GM12878 (cell line): ENCODE data around the gene PLEKHA6.
A peak's percentile ranks its signal among the peaks of the same experiment; 100 is the strongest.

Source experiments
- CHD1 ChIP-seq: IDR thresholded peaks from 2 replicates; pipeline ENCODE4 v1.6.1; 2012; ENCODE audit warnings: low read depth, low read length, improper control_type of control experiment
- CREM ChIP-seq: IDR thresholded peaks from 2 replicates; pipeline ENCODE4 v1.6.1; 2014; ENCODE audit warnings: antibody characterized with exemption, low read depth
- TF ChIP-seq, protein P1 (sequence below): IDR thresholded peaks from 2 replicates; pipeline ENCODE4 v1.6.1; 2012; ENCODE audit warnings: mild to moderate bottlenecking, low read depth, low read length
- TF ChIP-seq, protein P2 (sequence below), 3 experiments: IDR thresholded peaks in 2 of 3; conservative IDR thresholded peaks in 1 of 3; 2 replicates each; pipeline ENCODE4 v1.5.1; 2011; ENCODE audit warnings: low read depth in 3 of 3, low read length in 3 of 3, mild to moderate bottlenecking in 3 of 3, control low read depth in 2 of 3, moderate library complexity in 2 of 3, inconsistent platforms in 1 of 3, mixed read lengths in 1 of 3; ENCODE audit not compliant: control insufficient read depth in 2 of 3, insufficient read depth in 1 of 3; ENCODE audit errors: extremely low read depth in 1 of 3

DNA sequence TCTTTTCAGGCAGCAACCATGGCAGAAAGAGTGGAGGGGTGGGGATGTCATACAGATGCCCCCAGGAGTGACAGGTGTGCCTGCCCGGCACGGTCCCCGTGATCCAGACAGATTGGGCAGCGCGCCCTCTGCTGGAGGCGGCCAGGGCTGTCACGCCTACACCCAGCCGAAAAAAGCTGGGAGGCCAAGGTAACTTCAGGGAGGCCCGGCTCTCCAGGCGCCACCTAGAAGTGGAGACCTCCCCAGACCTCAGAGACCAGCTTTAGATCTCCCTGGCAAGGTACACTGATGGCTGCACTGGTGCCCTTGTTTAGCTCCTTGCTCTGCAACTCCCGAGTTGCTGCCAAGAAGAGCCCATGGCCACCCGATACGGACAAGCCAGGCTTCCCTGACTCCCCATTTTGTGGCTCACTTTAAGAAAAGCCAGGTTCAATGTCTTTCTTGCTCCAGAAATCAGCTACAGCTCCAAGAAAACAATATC lies 152.6 kb downstream of the PLEKHA6 start:
- no peak for TF ChIP-seq CREM
- TF ChIP-seq, protein P1, sequence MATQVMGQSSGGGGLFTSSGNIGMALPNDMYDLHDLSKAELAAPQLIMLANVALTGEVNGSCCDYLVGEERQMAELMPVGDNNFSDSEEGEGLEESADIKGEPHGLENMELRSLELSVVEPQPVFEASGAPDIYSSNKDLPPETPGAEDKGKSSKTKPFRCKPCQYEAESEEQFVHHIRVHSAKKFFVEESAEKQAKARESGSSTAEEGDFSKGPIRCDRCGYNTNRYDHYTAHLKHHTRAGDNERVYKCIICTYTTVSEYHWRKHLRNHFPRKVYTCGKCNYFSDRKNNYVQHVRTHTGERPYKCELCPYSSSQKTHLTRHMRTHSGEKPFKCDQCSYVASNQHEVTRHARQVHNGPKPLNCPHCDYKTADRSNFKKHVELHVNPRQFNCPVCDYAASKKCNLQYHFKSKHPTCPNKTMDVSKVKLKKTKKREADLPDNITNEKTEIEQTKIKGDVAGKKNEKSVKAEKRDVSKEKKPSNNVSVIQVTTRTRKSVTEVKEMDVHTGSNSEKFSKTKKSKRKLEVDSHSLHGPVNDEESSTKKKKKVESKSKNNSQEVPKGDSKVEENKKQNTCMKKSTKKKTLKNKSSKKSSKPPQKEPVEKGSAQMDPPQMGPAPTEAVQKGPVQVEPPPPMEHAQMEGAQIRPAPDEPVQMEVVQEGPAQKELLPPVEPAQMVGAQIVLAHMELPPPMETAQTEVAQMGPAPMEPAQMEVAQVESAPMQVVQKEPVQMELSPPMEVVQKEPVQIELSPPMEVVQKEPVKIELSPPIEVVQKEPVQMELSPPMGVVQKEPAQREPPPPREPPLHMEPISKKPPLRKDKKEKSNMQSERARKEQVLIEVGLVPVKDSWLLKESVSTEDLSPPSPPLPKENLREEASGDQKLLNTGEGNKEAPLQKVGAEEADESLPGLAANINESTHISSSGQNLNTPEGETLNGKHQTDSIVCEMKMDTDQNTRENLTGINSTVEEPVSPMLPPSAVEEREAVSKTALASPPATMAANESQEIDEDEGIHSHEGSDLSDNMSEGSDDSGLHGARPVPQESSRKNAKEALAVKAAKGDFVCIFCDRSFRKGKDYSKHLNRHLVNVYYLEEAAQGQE, result no peak
- TF ChIP-seq, protein P2, sequence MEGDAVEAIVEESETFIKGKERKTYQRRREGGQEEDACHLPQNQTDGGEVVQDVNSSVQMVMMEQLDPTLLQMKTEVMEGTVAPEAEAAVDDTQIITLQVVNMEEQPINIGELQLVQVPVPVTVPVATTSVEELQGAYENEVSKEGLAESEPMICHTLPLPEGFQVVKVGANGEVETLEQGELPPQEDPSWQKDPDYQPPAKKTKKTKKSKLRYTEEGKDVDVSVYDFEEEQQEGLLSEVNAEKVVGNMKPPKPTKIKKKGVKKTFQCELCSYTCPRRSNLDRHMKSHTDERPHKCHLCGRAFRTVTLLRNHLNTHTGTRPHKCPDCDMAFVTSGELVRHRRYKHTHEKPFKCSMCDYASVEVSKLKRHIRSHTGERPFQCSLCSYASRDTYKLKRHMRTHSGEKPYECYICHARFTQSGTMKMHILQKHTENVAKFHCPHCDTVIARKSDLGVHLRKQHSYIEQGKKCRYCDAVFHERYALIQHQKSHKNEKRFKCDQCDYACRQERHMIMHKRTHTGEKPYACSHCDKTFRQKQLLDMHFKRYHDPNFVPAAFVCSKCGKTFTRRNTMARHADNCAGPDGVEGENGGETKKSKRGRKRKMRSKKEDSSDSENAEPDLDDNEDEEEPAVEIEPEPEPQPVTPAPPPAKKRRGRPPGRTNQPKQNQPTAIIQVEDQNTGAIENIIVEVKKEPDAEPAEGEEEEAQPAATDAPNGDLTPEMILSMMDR (IDR thresholded peaks at IDR 0.05 in 2 of 3, conservative IDR thresholded peaks at IDR 0.05 in 1 of 3; ENCODE audit: control insufficient read depth in 2 of 3, extremely low read depth in 1 of 3, insufficient read depth in 1 of 3, low read depth in 3 of 3, low read length in 3 of 3), result peak; percentile 79 to 94 (median 90)
- TF ChIP-seq CHD1, result no peak
